Stimulated activated CD8-positive, alpha-beta memory T cell treated with anti-CD3 and anti-CD28 coated beads, Interleukin-12 subunit alpha, Interleukin-12 subunit beta, amount 100 ng/mL, for 4 hours (primary cell): ENCODE measurements around the gene TWIST2.

ENCODE experiments used
- DNase-seq: peaks from one replicate; pipeline ENCODE4 v3.0.0-alpha.2; 2020; ENCODE audit warnings: low read depth

Gene TWIST2

GRCh38 chr2:238872628-238873380 is 24.9 kb downstream of the TWIST2 start:
- no peak for DNase-seq

GRCh38 chr2:238873381-238873801 is 25.5 kb downstream of the TWIST2 start:
- DNase-seq = no peak

DNA sequence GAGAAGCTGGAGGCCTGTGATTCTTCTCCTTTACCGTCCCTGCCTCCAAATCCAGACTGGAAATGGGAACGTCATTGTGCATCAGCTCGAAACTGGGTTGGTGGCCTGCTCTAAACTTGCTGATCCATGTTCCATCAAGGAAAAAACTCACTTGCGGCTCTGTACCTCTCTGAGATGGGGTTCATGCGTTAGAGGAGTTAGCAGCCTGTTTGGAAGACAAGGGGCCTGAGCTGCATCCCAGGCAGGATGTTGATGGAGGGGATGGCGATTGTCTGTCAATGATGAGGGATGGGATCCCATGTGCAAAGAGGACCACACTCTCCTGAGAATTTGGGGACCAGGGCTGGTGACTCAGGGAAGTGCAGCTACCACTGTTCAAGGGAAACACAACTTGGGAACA is 26.0 kb downstream of the TWIST2 start:
- DNase-seq = no peak

- DNase-seq = no peak
Measured at GRCh38 chr2:238874330-238875050, 26.6 kb downstream of the TWIST2 start.

- no peak for DNase-seq
Measured at GRCh38 chr2:238875101-238875470, 27.2 kb downstream of the TWIST2 start.

- DNase-seq = no peak
Measured at GRCh38 chr2:238875471-238876231, 27.8 kb downstream of the TWIST2 start.

DNA sequence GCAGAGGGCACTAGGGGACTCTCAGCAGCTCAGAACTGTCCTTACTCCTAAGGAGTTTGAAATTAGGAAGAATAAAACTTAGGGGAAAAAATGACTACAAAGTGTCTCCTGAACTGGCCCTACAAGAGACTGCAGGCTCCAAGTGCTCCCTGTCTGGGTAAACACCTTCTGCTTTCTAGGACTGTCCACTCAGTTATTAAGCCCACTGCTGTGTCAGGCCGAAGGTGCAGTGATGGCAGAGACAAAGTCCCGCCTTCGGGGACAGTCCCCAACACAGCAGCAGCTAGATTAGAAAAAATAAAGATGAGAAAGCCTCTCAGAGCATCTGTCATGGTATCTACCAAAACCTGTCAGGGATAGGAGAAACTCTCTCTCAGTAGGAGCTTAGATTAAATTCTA is 28.3 kb downstream of the TWIST2 start:
- DNase-seq = no peak

DNA sequence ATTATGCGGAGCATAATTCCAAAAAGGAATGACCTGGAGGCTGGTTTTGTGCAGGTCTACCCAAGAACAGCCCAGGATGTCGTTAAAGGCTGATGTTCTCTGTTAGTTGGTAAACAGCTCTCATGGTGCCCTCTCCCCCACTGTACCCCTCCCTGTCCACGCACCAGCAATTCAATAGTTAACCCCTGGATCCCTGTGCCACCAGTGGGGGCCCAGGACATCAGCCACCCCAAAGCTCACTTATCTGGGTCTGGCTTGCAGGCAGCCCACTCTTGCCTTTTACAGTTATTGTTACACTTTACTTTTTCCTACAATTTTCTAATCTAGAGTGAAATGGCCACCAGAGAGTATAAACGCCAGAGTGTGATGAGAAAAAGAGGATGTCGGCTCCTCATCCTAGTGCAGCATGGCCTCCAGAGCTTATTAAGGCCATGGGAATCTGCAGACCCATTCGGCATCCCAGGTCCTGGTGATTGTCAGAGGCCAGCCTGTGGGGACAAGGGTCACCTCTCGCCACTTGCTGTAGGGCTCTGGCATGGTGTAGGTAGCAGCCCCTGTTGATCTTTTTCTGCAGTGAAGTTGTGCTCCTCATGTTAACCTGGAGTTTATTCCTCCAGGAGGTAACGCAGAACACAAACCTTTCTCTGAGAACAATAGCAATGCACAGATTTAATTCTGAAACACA is 30.3 kb downstream of the TWIST2 start:
- no peak for DNase-seq

DNA sequence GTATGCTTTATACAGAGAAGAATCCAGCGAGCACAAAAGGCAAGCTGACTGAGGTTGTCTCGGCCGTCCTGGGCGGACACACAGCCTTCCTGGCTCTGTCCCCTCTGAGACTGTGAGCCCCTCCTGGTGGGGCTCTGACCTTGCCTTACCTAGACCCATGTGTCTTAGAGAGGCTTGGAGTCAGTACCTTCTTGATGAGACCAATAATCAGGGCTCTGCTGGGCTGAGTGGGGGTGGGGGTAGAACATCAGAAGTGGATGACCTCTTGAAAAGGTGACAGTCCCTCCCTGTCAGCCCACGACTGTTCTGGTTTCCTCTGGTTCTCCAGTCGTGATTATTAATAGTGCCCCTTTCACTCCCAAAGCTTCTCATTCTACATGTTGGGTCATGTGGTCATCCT is 31.2 kb downstream of the TWIST2 start:
- DNase-seq = no peak

DNA sequence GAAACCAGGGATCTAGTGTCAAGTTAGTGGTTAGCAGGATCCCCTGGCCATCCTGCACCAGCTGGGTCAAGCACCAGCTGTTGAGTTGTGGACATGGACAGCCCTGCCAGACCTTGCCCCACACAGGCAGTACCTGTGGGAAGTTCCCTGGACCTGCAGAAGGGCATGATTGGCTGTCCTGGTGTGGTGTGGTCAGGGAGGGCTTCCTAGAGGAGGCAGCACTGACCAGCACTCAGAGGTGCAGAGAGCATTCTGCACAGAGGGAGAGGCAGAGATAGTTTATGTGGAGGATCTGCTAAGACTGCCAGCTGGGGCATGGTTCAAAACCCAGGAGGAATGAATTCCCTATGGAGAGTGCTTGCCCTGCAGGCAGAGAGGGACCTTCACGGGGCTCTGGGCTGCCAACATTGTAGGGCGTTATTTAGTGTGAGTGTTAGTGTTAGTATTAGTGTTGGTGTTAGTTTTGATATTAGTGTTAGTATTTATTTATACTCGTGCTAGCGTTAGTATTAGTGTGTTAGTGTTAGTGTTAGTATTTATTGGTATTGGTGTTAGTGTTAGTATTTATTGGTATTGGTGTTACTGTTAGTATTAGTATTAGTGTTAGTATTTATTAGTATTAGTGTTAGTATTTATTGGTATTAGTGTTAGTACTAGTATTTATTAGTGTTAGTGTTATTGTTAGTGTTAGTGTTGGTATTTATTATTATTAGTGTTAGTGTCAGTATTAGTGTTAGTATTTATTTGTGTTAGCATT is 31.9 kb downstream of the TWIST2 start:
- no peak for DNase-seq

DNA sequence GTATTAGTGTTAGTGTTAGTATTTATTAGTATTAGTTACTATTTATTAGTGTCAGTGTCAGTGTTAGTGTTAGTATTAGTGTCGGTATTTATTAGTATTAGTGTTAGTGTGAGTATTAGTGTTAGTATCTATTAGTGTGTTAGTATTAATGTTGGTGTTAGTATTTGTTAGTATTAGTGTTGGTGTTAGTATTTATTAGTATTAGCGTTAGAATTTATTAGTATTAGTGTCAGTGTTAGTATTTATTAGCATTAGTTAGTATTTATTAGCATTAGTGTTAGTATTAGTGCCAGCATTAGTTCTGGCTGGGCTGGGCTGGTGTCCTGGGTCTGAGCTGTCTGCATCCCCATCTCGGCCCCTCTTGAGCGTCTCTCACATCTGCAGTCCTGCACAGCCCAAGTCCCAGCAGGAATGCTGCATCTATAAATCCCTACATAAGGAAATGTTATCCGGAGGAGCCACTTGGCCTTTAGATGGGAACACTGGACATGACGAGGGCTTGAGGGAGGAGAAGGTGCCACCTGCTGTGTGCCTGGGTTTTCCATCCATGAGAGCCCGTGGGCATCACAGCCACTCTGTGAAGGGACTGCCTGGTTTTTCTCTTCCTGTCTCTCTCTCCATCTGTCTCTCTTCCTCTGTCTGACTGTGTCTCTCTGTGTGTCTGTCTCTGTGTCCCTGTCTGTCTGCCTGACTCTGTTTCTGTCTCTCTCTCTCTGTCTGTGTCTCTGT is 33.6 kb downstream of the TWIST2 start:
- no peak for DNase-seq

- DNase-seq = no peak
Measured at GRCh38 chr2:238882082-238882755, 34.3 kb downstream of the TWIST2 start.

DNA sequence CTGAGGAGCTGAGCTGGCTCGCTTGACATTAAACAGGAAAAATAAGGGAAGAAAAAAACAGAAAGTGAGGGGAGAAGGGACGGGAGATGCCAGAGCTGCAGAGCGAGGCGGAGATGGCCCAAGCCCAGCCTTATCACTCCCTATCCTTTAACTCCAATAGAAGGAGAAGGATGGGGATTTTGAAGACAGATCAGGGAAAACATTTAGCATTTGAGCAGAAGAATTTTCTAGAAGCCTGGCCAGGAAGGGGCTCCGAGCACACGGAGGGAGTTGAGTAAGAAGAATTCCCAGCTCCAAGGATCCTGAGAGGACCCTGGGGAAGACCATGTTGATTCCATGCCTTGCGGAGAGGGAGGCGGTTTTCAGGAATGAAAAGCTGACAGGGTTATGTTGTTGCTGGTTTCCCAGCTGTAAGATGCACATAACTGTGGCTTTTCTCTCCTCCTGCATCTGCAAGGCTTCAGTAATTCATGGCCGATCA is 35.6 kb downstream of the TWIST2 start:
- DNase-seq = no peak

GRCh38 chr2:238884122-238884811 is 36.4 kb downstream of the TWIST2 start:
- no peak for DNase-seq

DNA sequence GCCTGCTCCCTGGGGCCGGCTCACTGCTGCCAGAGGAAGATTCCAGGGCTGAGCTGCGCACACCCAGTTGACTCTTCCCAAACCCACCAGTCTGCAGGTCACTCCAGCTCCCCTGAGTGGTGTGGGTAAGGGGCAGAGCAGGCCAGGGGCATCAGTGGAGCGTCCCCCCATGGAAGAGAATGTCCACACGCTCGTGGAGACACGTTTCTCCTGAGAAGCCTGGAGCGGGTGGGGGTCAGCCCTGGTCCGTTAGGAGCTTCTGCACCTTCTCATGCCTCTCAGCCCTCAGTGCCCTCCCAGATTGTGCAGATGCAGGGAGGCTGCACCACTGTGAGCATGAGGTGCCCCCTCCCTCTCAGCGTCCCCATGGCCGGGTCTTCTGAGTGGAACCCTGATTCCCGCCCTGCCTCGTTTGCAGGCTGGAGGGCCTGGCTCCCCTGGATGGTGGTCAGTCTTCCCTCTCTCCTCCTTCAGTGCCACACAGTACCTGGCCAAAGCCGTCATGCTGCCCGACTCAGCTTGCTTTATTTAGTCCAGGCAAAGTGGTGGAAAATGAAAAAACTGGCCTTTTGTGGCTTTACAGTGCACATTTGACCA is 37.0 kb downstream of the TWIST2 start:
- no peak for DNase-seq

DNA sequence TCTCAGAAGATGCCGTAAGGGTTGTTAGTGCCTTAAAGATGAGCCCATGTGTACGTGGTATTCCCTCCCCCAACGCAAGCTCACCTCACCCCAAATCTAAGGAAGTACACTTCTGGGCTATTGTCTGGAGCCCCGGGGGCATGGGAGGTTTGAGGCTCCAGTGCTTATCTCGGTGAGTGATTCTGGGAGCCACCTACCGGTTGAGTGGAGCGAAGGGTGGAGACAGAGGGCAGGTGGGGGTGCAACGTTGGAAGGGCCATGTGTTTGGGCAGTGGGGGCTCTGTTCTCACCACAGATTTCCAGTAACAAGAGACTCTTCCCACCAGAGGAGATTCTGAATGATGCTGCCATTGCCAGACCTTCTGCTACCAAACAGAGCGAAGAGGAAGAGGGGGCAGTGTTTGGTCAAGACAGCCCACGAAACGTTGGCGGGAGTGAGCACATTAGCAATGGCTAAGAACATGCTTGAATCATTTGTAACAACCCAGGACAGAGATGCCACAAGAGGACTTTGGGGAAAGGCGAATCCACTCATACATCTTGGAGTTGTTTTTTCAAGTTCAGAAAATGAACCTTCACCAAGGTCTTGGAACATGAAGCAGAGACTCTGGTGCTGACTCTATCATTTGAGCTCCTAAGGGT is 38.7 kb downstream of the TWIST2 start:
- DNase-seq = no peak

- no peak for DNase-seq
Measured at GRCh38 chr2:238887616-238888015, 39.7 kb downstream of the TWIST2 start.

DNA sequence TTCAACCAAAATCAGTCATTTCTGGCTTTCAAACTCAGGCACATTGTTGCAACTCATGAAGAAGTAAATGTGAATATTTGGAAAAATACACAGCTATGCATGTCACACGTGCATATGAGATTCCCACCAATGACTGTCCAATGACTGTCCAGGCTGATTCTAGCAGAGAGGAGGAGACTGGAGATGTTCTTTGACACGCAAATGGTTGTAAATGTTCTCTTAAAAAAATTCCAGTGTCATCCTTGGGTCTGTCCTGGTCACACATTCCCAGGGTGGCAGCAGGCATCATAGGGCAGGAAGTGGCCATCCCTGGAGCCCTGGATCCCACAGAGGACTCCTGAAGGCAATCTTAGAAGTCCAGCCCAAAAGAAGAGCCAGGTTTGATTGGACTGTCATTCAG is 40.9 kb downstream of the TWIST2 start:
- DNase-seq = no peak

DNA sequence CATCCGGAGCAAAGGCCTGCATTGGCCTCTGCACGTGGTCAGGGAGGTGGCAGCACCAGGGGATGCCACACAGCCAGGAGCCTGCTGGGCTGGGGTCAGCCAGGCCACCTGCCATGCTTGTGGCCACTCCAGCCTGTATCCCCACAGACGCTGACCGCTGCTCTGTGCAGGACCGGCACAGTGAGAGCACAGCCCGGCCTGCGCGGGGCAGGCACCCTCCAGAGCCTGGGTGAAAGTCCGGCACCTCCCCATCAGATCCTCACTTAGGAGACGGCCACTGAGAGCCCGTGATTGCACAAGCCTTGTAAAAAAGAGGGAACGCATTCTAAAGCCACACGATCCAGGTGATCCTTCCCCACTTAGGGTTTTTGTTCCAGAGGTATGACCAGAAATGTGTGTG is 42.2 kb downstream of the TWIST2 start:
- DNase-seq = no peak
